Rectal smooth muscle tissue (tissue), 1 donor: ENCODE results near the gene WARS2.

Source experiments
- H3K27ac ChIP-seq: one replicate; pipeline ENCODE4 v1.7.0; 2013; ENCODE audit warnings: low read depth, low read length, inconsistent platforms
- H3K27me3 ChIP-seq: one replicate; pipeline ENCODE4 v1.7.0; 2013; ENCODE audit warnings: low read length; ENCODE audit not compliant: control insufficient read depth, insufficient read depth
- H3K36me3 ChIP-seq: one replicate; pipeline ENCODE4 v1.7.0; 2013; ENCODE audit warnings: low read length; ENCODE audit not compliant: control insufficient read depth, insufficient read depth
- H3K4me1 ChIP-seq: one replicate; pipeline ENCODE4 v1.7.0; 2013; ENCODE audit warnings: low read length; ENCODE audit not compliant: control insufficient read depth, insufficient read depth
- H3K4me3 ChIP-seq: one replicate; pipeline ENCODE4 v1.7.0; 2013; ENCODE audit warnings: low read length
- H3K9ac ChIP-seq: one replicate; pipeline ENCODE4 v1.7.0; 2013; ENCODE audit warnings: low read length

WARS2 gene

GRCh38 chr1:119045096-119045746 lies 95.2 kb downstream of the WARS2 start:
- H3K9ac ChIP-seq: no peak overlapping the region
- H3K4me3 ChIP-seq: no peak overlapping the region
- H3K36me3 ChIP-seq: no peaks in the 10 kb centered on the region
- H3K27me3 ChIP-seq: no peaks in the 10 kb centered on the region
- H3K4me1 ChIP-seq: no peaks in the 10 kb centered on the region
- no peak overlapping the region for H3K27ac ChIP-seq

DNA sequence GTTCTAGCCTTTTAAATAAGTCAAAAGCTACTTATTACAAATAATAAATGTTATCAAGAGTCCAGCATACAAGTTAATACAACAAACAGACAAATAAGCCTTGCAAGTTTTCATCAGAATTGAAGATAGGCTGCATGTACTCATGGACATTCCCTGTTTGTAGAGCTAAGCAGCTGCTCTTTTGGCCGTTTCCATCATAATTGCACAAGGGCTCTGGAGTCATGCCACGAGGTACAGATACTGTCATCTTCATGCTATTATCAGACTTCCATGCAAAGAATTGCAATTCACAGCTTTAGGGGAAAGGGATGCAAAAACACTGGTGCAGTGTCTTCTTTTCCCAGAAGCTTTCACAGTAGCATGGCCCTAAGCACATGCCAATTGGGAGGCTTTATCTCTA lies 99.5 kb downstream of the WARS2 start:
- no peaks in the 10 kb centered on the region for H3K36me3 ChIP-seq

GRCh38 chr1:119040489-119040888 lies 100.0 kb downstream of the WARS2 start:
- Histone ChIP-seq H3K36me3 (no peaks in the 10 kb centered on the region), H3K4me1 (no peaks in the 10 kb centered on the region), H3K27ac (no peak overlapping the region), H3K4me3 (no peak overlapping the region), H3K9ac (no peak overlapping the region), H3K27me3 (no peaks in the 10 kb centered on the region)

More for the DNA sequence above, 99.5 kb downstream of the WARS2 start:
- Histone ChIP-seq H3K4me1 (no peaks in the 10 kb centered on the region), H3K27me3 (no peaks in the 10 kb centered on the region), H3K4me3 (no peak overlapping the region), H3K27ac (no peak overlapping the region), H3K9ac (no peak overlapping the region)

DNA sequence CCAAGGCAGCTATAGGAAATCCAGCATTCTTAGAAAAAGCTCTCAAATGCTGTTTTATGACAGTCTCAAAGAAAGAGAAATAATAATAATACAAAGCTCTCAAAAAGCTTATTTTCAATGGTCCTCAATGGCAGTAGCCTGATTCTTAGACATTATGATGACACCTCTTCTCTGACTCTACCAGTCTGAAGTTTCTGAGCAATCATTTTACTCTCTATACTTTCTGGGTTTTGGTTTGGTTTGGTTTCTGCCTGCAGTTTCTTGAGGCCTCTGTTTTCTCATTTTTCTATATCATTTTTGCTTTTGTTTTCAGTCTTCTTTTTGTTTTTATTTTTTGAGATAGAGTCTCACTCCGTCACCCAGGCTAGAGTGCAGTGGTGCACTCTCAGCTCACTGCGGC lies 102.1 kb downstream of the WARS2 start:
- Histone ChIP-seq H3K4me3 (no peak overlapping the region), H3K36me3 (no peaks in the 10 kb centered on the region), H3K9ac (no peak overlapping the region)

GRCh38 chr1:119034359-119034758 lies 106.1 kb downstream of the WARS2 start:
- no peak overlapping the region for H3K27ac ChIP-seq
- no peaks in the 10 kb centered on the region for H3K36me3 ChIP-seq
- no peaks in the 10 kb centered on the region for H3K27me3 ChIP-seq
- no peak overlapping the region for H3K9ac ChIP-seq
- H3K4me3 ChIP-seq: no peak overlapping the region
- no peaks in the 10 kb centered on the region for H3K4me1 ChIP-seq

More for the DNA sequence above, 102.1 kb downstream of the WARS2 start:
- Histone ChIP-seq H3K4me1 (no peaks in the 10 kb centered on the region), H3K27me3 (no peaks in the 10 kb centered on the region), H3K27ac (no peak overlapping the region)

- Histone ChIP-seq H3K9ac (no peak overlapping the region), H3K27ac (no peak overlapping the region), H3K4me1 (no peaks in the 10 kb centered on the region), H3K36me3 (no peaks in the 10 kb centered on the region), H3K4me3 (no peak overlapping the region), H3K27me3 (no peaks in the 10 kb centered on the region)
These were observed 107.5 kb downstream of the WARS2 start for GRCh38 chr1:119032986-119033385.

GRCh38 chr1:119027759-119028158 lies 112.7 kb downstream of the WARS2 start:
- no peak overlapping the region for H3K27ac ChIP-seq
- H3K9ac ChIP-seq: no peak overlapping the region
- H3K27me3 ChIP-seq: no peaks in the 10 kb centered on the region
- no peak overlapping the region for H3K4me3 ChIP-seq
- H3K36me3 ChIP-seq: no peaks in the 10 kb centered on the region
- no peaks in the 10 kb centered on the region for H3K4me1 ChIP-seq

GRCh38 chr1:119026956-119027355 lies 113.5 kb downstream of the WARS2 start:
- H3K27ac ChIP-seq: no peak overlapping the region
- no peaks in the 10 kb centered on the region for H3K4me1 ChIP-seq
- H3K4me3 ChIP-seq: no peak overlapping the region
- no peak overlapping the region for H3K9ac ChIP-seq
- H3K27me3 ChIP-seq: no peaks in the 10 kb centered on the region
- no peaks in the 10 kb centered on the region for H3K36me3 ChIP-seq

- Histone ChIP-seq H3K4me3 (no peak overlapping the region), H3K27ac (no peak overlapping the region), H3K4me1 (no peaks in the 10 kb centered on the region), H3K36me3 (no peaks in the 10 kb centered on the region), H3K9ac (no peak overlapping the region), H3K27me3 (no peaks in the 10 kb centered on the region)
These were observed 124.9 kb downstream of the WARS2 start for GRCh38 chr1:119015547-119015946.

GRCh38 chr1:119012383-119012782 lies 128.1 kb downstream of the WARS2 start:
- Histone ChIP-seq H3K27me3 (peaks cover 9% of the 10 kb centered on the region), H3K4me1 (no peaks in the 10 kb centered on the region), H3K36me3 (no peaks in the 10 kb centered on the region), H3K4me3 (no peak overlapping the region), H3K27ac (no peak overlapping the region), H3K9ac (no peak overlapping the region)

- H3K4me3 ChIP-seq: no peak overlapping the region
- peaks cover 14% of the 10 kb centered on the region for H3K27me3 ChIP-seq
- H3K4me1 ChIP-seq: no peaks in the 10 kb centered on the region
- no peaks in the 10 kb centered on the region for H3K36me3 ChIP-seq
- H3K9ac ChIP-seq: no peak overlapping the region
- no peak overlapping the region for H3K27ac ChIP-seq
These were observed 128.7 kb downstream of the WARS2 start for GRCh38 chr1:119011706-119012105.

DNA sequence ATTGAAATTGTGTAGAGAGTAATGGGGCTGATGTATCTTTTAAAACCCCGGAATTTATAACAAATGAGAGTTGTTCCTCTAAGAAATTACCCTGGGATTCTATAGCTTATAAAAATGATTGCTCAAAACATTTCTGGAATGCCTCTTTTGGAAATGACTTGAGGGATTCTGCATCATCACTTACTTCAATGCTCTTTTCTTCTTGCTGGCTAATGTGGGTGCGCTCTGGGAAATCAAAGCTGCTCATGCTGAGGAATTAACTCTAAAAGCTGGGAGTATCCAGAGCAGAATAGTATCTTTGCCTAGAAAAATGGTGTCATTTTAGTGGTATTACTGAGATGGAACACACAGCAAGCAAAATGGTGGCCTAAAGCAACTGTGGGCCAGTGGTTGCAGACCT lies 129.3 kb downstream of the WARS2 start:
- Histone ChIP-seq H3K36me3 (no peaks in the 10 kb centered on the region), H3K4me1 (no peaks in the 10 kb centered on the region), H3K4me3 (no peak overlapping the region), H3K9ac (no peak overlapping the region), H3K27ac (no peak overlapping the region), H3K27me3 (peaks cover 15% of the 10 kb centered on the region)

DNA sequence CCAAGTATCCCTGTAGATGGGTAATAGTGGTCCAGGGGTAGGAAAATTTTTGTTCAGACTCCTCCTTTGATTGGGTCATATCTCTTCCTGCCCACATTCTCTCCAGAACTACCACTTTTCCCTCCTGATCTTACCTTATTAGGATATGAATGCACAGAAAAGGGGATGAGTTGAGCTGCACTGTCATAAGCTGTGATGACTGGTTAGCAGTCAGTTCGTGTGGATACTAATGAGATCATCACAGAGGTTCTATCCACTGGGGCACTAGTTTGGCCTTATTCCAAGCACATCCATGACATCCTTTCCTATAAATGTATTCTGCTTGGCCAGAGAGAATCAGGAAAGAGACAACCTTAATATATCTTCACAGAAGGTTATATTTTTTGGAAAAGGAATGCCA lies 130.3 kb downstream of the WARS2 start:
- peaks cover 15% of the 10 kb centered on the region for H3K27me3 ChIP-seq
- H3K4me1 ChIP-seq: no peaks in the 10 kb centered on the region
- no peak overlapping the region for H3K4me3 ChIP-seq
- H3K36me3 ChIP-seq: no peaks in the 10 kb centered on the region
- no peak overlapping the region for H3K9ac ChIP-seq
- H3K27ac ChIP-seq: no peak overlapping the region
